ENCODE results near the gene KIAA0319L.

DNA sequence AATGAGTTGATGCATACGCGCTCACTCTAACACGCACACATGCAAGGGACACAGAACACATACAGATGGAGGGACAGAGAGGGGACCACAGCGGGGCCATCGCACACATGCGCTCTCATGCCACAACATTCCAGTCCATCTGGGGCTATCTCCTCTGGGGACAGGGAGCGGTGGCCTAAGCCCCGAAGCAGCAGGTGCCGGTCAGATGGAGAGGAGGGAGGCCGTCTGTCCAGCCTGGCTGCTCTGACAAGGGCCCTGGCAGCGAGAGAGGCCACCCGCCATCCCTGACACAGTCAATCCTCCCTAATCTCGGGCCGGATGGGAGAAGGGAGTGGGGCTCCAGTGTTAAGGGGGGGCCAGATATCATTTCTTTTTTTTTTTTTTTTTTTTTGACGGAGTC is 123.5 kb downstream of the KIAA0319L start:
- TF ChIP-seq SP1 (IDR thresholded peaks at IDR 0.05) = no peak
- no peak for TF ChIP-seq ZNF384 (IDR thresholded peaks at IDR 0.05)
- no peak for TF ChIP-seq FOXA1 (IDR thresholded peaks at IDR 0.05)
- TF ChIP-seq FOXK2 (IDR thresholded peaks at IDR 0.05) = no peak
- no peak for TF ChIP-seq TARDBP (IDR thresholded peaks at IDR 0.05)
- TF ChIP-seq SUZ12 (IDR thresholded peaks at IDR 0.05) = no peak
- TF ChIP-seq, protein P1, sequence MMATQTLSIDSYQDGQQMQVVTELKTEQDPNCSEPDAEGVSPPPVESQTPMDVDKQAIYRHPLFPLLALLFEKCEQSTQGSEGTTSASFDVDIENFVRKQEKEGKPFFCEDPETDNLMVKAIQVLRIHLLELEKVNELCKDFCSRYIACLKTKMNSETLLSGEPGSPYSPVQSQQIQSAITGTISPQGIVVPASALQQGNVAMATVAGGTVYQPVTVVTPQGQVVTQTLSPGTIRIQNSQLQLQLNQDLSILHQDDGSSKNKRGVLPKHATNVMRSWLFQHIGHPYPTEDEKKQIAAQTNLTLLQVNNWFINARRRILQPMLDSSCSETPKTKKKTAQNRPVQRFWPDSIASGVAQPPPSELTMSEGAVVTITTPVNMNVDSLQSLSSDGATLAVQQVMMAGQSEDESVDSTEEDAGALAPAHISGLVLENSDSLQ (IDR thresholded peaks at IDR 0.05) = no peak
- TF ChIP-seq BHLHE40 (IDR thresholded peaks at IDR 0.05; ENCODE audit: borderline replicate concordance) = no peak
- no peak for TF ChIP-seq CTBP1 (IDR thresholded peaks at IDR 0.05; ENCODE audit: borderline replicate concordance)
- TF ChIP-seq LEF1 (IDR thresholded peaks at IDR 0.05; ENCODE audit: borderline replicate concordance) = no peak
- TF ChIP-seq L3MBTL2 (conservative IDR thresholded peaks at IDR 0.05) = no peak
